GM10266 (cell line): ENCODE results near the gene CCDC18.
"Not testable (repeated sequence)": the region's sequence is repeated elsewhere in the genome, so short reads cannot be mapped to it uniquely, and the experiment has no call there.

ENCODE experiments used
- DNase-seq: peaks from one replicate; pipeline ENCODE4 v3.0.0; 2012; ENCODE audit errors: extremely low spot score
- TF ChIP-seq, protein P1 (sequence below): IDR thresholded peaks from 2 replicates; pipeline ENCODE4 v1.5.1; 2012; ENCODE audit warnings: mild to moderate bottlenecking, low read depth; ENCODE audit not compliant: control insufficient read depth, insufficient read depth; ENCODE audit errors: missing control alignments

CCDC18 gene

DNA sequence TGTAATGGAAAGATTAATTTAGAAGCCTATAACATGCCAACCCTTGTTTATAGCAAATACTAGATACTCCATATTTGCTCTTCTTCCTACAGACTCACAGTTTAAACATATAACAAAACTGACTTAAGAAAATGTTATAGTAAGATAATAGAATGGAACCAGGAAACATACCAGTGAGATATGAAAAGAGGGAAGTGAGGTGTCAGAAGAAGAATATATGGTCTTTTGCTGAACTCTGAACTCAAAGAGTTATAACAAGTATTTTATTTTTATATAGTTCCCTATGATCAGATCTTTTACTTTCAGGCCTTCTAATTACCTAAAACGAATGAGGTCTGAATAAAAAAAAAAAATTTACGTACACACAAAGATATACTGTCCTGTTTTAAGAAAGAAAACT lies 21.2 kb upstream of the CCDC18 start:
- TF ChIP-seq, protein P1, sequence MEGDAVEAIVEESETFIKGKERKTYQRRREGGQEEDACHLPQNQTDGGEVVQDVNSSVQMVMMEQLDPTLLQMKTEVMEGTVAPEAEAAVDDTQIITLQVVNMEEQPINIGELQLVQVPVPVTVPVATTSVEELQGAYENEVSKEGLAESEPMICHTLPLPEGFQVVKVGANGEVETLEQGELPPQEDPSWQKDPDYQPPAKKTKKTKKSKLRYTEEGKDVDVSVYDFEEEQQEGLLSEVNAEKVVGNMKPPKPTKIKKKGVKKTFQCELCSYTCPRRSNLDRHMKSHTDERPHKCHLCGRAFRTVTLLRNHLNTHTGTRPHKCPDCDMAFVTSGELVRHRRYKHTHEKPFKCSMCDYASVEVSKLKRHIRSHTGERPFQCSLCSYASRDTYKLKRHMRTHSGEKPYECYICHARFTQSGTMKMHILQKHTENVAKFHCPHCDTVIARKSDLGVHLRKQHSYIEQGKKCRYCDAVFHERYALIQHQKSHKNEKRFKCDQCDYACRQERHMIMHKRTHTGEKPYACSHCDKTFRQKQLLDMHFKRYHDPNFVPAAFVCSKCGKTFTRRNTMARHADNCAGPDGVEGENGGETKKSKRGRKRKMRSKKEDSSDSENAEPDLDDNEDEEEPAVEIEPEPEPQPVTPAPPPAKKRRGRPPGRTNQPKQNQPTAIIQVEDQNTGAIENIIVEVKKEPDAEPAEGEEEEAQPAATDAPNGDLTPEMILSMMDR = no peak
- DNase-seq = no peak

- DNase-seq = not testable (repeated sequence)
Measured at GRCh38 chr1:93163314-93163713, 17.2 kb upstream of the CCDC18 start.

DNA sequence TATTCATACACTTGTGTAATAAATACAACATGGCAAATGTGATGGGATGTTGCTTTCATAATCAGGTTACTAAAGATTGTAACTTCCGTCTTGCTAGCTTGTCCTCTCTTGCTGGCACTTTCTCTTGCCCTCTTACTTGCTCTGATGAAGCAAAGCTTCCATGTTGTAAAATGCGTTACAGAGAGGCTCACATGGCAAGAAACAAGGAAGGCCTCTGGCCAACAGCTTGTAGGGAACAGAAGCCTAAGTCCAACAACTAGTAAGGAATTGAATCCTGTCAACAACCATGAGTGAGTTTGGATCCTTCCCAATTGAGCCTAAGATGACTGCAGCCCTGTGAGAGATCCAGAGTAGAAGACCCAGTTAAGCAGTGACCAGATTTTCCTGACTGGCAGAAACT lies 15.7 kb upstream of the CCDC18 start:
- TF ChIP-seq, protein P1 = no peak
- DNase-seq = no peak

DNA sequence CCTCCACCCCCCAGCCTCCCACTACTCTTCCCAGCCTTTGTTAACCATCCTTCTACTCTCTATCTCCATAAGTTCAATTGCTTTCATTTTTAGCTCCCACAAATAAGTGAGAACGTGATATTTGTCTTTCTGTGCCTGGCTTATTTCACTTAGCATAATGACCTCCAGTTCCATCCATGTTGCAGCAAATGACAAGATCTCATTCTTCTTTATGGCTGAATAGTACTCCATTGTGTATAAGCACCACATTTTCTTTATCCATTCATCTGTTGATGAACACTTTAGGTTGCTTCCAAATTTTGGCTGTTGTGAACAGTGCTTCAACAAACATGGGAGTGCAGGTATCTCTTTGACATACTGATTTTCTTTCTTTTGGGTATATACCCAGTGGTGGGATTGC lies 14.6 kb upstream of the CCDC18 start:
- DNase-seq = not testable (repeated sequence)

DNA sequence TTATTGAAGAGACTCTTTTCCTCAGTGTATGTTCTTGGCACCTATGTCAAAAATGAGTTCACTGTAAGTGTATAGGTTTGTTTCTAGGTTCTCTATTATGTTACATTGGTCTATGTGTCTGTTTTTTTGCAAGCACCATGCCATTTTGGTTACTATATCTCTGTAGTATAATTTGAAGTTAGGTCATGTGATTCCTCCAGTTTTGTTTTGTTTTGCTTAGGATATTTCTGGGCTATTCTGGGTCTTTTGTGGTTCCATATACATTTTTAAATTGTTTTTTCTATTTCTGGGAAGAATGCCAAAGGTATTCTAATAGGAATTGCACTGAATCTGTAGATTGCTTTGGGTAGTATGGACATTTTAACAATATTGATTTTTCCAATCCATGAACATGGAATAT lies 13.5 kb upstream of the CCDC18 start:
- DNase-seq = no peak
- TF ChIP-seq, protein P1 = no peak

DNA sequence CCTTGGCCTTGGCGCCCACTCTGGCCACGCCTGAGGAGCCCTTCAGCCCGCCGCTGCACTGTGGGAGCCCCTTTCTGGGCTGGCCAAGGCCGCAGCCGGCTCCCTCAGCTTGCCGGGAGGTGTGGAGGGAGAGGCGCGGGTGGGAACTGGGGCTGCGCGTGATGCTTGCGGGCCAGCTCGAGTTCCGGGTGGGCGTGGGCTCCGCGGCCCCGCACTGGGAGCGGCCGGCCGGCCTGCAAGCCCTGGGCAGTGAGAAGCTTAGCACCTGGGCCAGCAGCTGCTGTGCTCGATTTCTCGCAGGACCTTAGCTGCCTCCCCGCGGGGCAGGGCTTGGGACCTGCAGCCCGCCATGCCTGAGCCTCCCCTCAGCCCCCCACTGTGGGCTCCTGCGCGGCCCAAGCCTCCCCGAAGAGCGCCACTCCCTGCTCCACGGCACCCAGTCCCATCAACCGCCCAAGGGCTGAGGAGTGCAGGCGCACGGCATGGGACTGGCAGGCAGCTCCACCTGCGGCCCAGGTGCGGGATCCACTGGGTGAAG lies 10.3 kb upstream of the CCDC18 start:
- not testable (repeated sequence) for DNase-seq

DNA sequence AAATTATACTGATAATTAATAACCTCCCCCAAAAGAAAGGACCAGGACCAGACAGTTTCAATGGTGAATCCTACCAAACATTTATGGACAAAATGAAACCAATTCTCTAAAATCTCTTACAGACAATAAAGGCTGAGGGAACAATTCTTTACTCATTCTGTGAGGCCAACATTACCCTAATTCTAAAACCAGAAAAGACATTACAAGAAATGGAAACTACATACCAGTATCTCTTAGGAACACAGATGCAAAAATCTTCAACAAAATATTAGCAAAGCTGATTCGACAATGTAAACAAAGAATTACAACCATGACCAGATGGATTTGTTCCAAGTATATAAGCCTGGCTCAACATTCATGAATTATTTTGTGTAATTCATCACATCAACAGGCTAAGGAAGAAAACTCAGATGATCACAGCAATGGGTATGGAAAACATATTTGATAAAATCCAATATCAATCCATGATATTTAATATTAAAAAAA lies 8.9 kb upstream of the CCDC18 start:
- DNase-seq = no peak
- TF ChIP-seq, protein P1 = no peak

- no peak for DNase-seq
- TF ChIP-seq, protein P1 = no peak
Measured at GRCh38 chr1:93172778-93173177, 7.7 kb upstream of the CCDC18 start.

DNA sequence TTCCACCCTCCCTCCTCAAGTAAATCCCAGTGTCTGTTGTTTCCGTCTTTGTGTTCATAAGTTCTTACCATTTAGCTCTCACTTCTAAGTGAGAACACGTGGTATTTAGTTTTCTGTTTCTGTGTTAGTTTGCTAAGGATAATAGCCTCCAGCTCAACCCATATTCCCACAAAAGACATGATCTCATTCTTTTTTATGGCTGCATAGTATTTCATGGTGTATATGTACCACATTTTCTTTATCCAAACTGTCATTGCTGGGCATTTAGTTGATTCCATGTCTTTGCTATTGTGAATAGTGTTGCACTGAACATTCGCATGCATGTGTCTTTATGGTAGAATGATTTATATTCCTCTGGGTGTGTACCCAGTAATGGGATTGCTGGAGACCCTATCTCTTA lies 5.9 kb upstream of the CCDC18 start:
- not testable (repeated sequence) for DNase-seq

DNA sequence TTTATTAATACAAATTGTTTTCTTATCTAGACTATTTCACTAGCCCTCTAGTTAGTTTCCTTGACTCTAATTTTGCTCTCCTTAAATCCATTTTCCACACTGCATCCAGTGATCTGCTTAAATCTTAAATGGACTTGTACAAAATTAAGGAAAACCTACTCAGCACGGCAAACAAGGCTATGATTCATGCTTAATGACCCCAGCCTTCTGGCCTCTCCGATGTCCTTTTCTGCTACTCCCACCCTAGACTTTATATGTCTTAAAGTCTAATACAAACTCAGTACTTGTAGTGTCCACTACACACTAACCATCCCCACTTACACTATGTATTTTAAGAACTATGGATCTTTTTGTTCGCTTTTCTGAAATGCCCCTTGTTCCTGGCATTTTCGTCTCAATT lies 2.5 kb upstream of the CCDC18 start:
- TF ChIP-seq, protein P1 = no peak
- no peak for DNase-seq
